HG03342 (cell line): ENCODE results near the gene SEMA3C.

Experiments
- ATAC-seq: cut with Tn5 transposase; IDR thresholded peaks from one replicate; pipeline ENCODE4 v1.9.1; 2021; ENCODE audit warnings: mild to moderate bottlenecking, moderate library complexity; ENCODE audit not compliant: unreplicated experiment

The SEMA3C gene

DNA sequence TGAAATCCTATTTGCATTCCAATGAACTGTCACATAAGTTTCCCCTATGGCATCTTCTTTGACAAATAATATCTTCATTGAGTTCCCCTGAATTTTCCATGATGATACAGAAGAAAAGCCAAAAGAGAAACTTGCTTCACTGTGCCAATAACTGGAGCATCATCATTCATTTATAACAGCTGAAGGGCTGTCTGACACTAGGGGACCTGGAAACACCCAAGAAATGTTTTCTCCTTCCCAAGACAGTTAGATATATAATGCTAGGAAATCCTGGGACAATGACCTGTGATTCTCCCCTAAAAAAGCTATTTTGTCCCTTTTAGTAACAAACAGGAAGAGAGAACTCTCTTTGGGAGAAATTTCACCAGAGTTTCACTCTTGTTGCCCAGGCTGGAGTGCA lies 133.6 kb downstream of the SEMA3C start:
- ATAC-seq, result no peak

DNA sequence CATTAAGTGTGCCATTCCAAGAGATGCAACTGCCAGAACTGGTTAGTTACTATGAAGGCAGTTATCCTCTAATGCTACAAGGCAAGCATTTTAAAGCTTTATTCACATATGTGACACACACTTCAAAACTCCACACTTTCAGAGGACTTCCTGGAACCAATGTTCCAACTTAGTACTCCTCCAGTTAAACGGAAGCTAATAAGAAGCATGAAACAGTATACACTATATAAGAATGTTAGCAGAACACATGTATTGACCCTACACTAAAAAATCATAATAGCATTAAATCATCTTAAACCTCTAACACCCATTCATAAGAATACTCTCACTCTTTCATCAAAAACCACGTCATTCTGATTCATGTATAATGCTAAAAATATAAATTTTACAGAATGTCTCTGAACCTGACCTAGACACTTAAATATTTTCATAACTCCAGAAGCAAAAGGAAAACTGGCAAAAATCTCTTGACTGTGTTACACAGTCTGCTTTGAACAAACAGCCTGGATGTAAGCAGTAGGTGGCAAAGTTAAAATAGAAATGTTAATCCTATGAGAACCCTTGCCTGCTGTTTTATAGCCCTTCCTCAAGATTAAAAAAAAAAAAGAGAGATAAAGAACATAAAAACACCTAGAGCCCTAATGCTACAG lies 135.0 kb downstream of the SEMA3C start:
- no peak for ATAC-seq

GRCh38 chr7:80783186-80783677 lies 135.6 kb downstream of the SEMA3C start:
- no peak for ATAC-seq

DNA sequence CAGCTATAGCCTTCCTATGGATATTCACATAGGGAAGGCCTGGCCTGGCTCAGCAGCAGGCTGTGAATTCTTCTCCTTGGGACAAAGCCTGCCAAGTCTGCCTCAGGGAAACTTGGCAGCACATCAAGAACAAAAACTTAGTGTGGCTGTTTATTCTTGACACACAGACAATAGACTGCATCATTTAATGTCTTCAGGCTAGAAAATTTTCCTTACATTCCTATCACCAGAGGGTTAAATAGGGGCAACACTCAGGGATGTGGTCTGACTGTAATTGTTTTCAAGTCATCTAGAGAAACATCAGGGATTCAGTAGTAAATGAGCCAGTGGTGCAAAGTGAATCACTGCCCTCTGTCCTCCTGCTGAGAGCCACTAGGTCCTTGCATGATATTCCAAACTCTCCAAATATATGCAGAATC lies 137.3 kb downstream of the SEMA3C start:
- no peak for ATAC-seq

DNA sequence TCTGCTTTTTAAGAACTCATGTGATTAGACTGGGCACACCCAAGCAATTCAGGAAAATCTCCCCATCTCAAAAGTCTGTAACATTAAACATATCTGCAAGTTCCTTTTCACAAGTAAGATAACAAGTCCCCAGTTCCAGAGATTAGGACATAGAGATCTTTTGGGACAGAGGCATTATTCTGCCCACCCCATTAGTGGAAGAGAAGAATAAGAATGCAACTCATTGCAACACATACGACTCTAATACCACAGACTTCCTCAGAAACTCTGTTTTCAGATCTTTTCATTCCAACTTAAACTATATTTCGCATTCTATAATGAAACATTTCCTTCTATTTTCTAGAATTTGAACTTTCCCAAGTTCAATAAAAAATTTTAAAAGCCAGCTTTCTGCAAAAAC lies 137.7 kb downstream of the SEMA3C start:
- no peak for ATAC-seq

DNA sequence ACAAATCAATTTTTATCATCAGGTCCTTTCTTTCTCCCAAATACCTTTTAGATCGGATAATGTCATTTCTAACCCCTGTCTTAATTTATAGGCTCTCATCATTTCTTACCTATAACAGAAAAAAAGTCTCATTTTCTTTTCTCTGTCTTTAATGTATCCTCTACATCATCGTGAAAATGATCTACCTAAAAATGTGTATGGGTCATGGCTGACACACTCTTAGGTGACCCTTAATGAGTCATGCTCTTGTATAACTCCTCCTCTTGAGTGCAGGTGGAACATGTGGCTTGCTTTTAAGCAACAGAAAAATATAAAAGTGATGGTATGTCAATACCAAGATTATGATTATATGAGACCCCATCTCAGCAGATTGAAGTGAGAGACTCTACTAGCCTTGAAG lies 139.4 kb downstream of the SEMA3C start:
- no peak for ATAC-seq

DNA sequence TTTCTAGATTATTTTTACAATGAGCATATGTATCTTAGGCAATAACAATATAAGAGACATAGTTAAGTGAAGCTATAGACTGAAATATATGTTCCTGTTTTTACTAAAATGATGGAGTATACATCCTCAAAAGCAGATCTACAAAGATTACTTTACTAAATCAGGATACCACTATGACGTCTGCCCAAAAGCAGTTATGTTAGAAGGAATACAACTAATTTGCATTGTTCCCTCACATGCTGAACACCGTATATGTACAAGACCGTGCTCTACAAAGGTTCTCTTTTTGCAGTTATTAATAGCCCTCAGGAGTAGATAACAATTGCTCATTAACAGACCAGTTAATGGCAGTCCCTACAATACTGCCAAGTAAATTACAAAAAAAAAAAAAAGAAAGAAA lies 143.0 kb downstream of the SEMA3C start:
- no peak for ATAC-seq

DNA sequence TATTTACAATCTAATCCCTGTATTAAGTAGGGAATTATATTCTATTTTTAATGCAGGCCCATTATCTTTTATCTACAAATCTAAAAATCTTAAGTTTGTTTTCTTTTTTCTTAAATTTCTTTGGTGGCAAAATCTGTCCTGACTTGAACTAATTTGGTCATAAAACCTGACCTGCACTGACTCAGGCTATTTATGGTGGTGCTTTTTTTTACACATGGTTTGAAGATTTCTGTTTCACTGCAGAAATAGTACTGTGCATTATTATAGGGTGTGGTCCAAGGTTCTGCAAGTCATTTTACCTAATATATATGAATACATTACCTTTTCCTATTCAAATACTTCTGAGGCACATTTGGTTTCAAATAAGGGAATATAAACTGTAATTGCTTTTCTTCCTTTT lies 143.4 kb downstream of the SEMA3C start:
- no peak for ATAC-seq

DNA sequence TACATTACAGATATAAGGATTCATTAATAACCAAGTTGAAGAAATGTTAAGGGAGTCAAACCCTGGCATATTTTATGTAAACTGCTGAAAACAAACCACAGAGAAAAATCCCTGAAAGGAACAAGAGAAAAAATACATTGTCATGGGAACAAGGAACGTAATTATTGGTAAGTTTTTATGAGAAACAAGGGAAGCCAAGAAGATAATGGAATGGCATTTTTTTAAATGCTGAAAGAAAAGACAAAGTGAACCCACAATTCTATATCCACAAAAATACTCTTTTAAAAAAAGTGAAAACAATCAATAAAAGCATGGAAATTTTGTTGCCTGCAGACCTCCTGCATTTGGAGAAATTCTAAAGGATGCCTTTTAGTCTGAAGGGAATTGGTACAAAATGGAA lies 144.0 kb downstream of the SEMA3C start:
- ATAC-seq, result no peak

DNA sequence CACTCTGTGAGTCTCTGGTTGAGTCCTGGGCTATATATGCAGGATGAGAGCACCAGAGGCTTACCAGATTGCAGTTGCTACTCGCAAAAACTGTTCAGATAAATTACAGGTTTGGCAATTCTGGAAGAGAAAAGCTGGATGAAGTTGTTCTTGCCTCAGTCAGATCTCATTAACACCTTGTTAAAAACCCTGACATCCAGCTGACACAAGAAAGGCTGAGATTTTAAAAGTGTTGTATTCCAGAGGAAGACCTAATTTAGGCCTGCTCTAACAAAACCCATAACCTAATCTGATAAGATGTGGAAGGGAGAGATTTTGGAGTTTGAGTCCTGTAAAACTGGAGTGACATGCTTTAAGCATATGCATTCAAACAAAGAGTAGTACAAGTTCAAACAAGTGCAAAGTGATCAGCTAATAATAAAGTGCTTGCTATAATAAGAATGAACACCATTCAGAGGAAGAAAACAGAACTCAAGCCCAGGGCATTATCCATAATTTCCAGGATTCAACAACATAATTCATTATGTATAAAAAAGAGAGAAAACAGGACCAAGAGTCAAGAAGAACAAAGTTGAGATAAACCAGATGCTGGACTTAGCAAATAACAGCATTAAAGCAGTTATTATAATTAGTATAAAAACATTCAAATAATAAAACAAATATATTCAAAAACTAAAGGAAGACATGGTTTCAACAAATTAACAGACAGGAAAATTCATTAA lies 144.9 kb downstream of the SEMA3C start:
- ATAC-seq, result no peak

DNA sequence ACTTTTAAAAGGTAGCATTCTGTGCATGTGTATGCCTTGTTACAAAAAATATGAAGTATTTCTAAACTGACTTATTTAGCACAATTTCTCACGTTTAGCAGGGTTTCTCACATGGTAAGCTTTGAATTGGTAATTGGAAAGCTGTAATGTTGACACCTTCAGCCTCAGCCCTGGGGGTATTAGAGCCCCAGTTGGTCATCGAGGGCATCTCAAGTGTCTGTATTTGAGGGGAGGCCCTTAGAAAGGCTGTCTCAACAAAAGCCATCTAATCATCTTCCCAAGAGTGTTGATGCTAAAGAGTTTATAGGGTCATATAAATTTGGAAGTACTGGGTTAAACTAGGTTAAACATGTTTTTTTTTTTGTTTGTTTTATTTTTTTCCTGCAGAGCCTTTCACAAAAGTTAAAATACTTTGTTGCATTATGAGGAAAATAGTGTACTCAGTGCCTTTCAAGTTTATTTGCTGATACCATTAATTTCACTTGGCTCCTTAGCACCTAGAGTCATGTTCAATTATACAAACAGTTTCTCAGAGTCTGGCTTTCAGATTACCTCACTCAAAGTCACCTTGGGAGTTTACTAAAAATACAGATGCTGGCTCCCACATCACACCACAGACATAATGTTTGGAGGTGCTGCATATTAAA lies 146.4 kb downstream of the SEMA3C start:
- ATAC-seq, result no peak

DNA sequence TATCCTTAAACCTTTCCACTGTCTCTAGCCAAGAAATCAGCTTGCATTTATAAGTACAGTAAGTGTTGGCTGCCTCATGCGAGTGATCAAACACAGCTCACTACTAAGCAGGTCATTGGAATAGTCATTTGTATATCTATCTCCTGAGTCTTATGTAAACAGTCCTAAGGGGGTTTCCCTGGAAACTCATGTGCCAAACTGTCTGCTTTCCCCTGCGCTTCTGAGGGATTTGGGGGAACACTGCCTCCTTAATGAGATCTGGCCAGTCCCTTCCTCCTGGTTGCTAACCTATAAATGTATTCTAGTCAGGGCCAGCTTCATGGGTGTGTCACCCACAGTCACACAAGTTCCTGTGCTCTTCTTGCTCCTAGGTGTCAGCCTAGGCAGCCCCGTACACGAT lies 147.3 kb downstream of the SEMA3C start:
- no peak for ATAC-seq

DNA sequence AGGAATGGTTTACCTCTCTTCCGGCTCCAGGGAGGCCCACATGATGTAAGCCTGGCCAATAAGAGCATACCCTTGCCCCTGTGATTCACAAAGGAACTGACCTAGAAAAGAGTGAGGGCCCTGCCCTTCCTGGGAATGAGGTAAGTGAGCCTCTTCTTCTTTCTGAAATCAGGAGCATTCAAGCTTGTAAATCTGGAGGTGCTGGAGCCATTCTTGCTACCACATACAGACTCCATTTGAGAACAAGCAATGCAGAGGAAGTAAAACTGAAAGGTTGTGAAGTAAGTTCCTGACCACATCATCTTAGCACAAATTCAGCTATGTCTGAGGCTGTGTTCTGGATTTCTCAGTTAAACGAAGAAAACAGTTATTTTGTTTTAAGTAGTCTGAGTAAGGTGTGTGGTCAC lies 148.2 kb downstream of the SEMA3C start:
- peak; percentile 84 for ATAC-seq

GRCh38 chr7:80770061-80770460 lies 148.8 kb downstream of the SEMA3C start:
- no peak for ATAC-seq

DNA sequence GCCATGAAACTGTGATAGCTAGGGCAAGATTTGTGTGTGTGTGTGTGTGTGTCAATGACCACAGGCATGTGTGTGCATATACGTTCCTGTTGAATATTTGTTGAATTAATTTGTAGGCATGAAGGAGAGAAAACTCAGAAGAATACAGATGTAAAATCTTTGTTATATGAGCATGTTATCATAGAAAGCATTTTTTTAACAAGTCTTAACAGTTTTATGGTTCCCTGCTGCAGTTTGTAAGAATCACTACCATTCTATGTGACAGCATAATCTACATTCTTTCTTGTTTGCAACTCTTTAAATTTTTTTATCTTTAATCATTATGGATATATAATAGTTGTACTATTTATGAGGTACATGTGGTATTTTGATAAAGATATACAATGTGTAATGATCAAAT lies 150.1 kb downstream of the SEMA3C start:
- no peak for ATAC-seq

GRCh38 chr7:80767654-80768053 lies 151.2 kb downstream of the SEMA3C start:
- ATAC-seq, result no peak

DNA sequence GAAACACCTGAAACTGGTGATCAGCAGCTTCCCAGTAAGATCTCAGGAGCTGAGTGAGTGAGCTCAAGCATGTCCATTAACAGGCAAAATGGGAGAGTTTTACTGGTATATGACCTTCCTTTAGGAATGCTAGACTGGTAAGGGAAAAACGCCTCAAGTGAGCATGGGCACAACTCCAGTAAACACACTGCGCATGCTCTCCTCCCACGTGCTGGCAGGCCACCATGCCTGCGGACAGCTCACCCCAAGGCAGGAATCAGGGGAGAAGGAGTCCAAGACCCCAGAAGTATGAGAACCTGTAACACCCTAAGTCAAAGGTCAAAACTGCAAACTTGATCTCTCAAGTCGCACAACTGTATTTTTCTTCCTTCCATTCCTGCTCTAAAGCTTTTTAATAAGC lies 152.1 kb downstream of the SEMA3C start:
- no peak for ATAC-seq

DNA sequence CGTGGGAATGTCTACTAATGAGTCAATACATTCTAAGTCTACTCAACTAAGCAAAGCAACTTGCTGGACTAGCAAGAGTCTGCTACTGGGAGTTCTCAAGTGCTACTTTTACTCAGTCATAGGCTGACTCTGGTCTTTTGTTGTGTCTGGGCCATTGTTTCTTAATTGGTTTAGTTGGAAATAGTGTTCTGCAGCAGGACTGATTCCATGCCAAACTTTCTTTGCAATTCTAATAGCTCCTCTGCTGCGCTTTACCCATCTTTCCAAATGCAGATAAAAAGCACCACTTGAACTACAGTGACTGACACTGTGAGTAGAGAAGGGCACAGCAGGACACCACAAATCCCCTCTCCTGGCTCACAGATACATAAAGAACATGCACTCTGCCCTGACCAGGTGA lies 154.7 kb downstream of the SEMA3C start:
- no peak for ATAC-seq

- ATAC-seq, result no peak
Measured at GRCh38 chr7:80763704-80764103, 155.1 kb downstream of the SEMA3C start.

GRCh38 chr7:80763289-80763688 lies 155.6 kb downstream of the SEMA3C start:
- no peak for ATAC-seq

DNA sequence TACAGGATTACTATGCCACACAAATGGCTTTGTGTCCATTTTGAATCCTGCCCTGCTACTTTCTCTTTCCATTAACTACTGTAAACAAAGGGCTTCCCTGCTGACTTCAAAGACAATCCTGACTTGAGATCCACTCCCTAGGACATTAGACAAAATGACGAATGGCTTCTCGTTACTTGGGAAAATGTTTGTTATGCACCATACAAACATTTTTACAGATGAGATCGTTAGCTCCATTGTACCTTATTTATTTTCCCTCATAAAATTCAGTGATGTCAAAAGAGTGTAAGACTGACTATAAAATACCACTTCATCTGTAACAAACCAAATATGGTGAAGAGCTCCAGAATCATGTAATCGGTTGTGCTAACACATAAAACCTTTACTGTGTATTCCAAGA lies 158.6 kb downstream of the SEMA3C start:
- no peak for ATAC-seq
